Hepatocyte (in vitro differentiated cells): Measurements from ENCODE around the gene SMIM7. TPM values are rescaled to one million over a fixed set of nuclear protein-coding genes. Genes with fewer than 3 reads are reported as not detected.
"Not testable (repeated sequence)": the region's sequence is repeated elsewhere in the genome, so short reads cannot be mapped to it uniquely, and the experiment has no call there.

Experiments
- DNase-seq: peaks from one replicate; pipeline ENCODE4 v3.0.0-alpha.2; 2016; ENCODE audit warnings: low spot score
- H2AFZ ChIP-seq: fragments of 200-600 bp; sonication (generic); 2 replicates; pipeline ENCODE4 v1.6.0; 2016; ENCODE audit warnings: antibody characterized with exemption, mild to moderate bottlenecking
- H3K27ac ChIP-seq: fragments of 200-600 bp; sonication (generic); 2 replicates; pipeline ENCODE4 v1.5.1; 2016; ENCODE audit warnings: mild to moderate bottlenecking
- H3K27me3 ChIP-seq: fragments of 200-600 bp; sonication (generic); 2 replicates; pipeline ENCODE4 v1.6.1; 2016
- H3K36me3 ChIP-seq: fragments of 200-600 bp; sonication (generic); replicated peaks from 2 replicates; pipeline ENCODE4 v1.5.1; 2016; ENCODE audit warnings: low read depth; ENCODE audit not compliant: insufficient read depth
- H3K4me1 ChIP-seq: fragments of 200-600 bp; sonication (generic); 2 replicates; pipeline ENCODE4 v1.5.1; 2016; ENCODE audit warnings: mild to moderate bottlenecking, moderate library complexity; ENCODE audit not compliant: insufficient read depth
- H3K4me2 ChIP-seq: fragments of 200-600 bp; sonication (generic); 2 replicates; pipeline ENCODE4 v1.6.0; 2016
- H3K4me3 ChIP-seq: fragments of 200-600 bp; sonication (generic); 2 replicates; pipeline ENCODE4 v1.5.1; 2016; ENCODE audit warnings: mild to moderate bottlenecking
- H3K79me2 ChIP-seq: fragments of 200-600 bp; sonication (generic); 2 replicates; pipeline ENCODE4 v1.6.0; 2017; ENCODE audit warnings: mild to moderate bottlenecking
- H3K9me2 ChIP-seq: fragments of 200-600 bp; sonication (generic); replicated peaks from 2 replicates; pipeline ENCODE4 v1.6.0; 2017; ENCODE audit warnings: mild to moderate bottlenecking; ENCODE audit not compliant: insufficient read depth
- H3K9me3 ChIP-seq: fragments of 200-600 bp; sonication (generic); 2 replicates; pipeline ENCODE4 v1.5.1; 2016; ENCODE audit warnings: low read depth, mild to moderate bottlenecking
- H4K20me1 ChIP-seq: fragments of 200-600 bp; sonication (generic); 2 replicates; pipeline ENCODE4 v1.6.0; 2016; ENCODE audit warnings: mild to moderate bottlenecking; ENCODE audit not compliant: insufficient read depth, poor library complexity, severe bottlenecking
- EZH2 ChIP-seq: fragments of 200-600 bp; sonication (generic); IDR thresholded peaks from 2 replicates; pipeline ENCODE4 v1.6.1; 2016; ENCODE audit warnings: antibody characterized with exemption, mild to moderate bottlenecking, borderline replicate concordance
- EZH2phosphoT487 ChIP-seq: fragments of 200-600 bp; sonication (generic); IDR thresholded peaks from one replicate; pipeline ENCODE4 v1.6.1; 2018; ENCODE audit warnings: antibody characterized with exemption, mild to moderate bottlenecking, low read depth, moderate library complexity; ENCODE audit not compliant: unreplicated experiment, severe bottlenecking
- WGBS: methylation state at CpG from one replicate; pipeline ENCODE4 v1.1.6; 2016; ENCODE audit warnings: low lambda C conversion rate; ENCODE audit errors: missing lambda C conversion rate; 5-methylcytosine and 5-hydroxymethylcytosine counted together
- polyA plus RNA-seq: library from polyadenylated mRNA; unstranded; fragments of >200 nt; fragmentation: Nextera tagmentation; extraction: Ambion mirVana; gene quantifications from 2 replicates; pipeline ENCODE4 v1.2.1, GENCODE V29; 2016
- total RNA-seq: library from RNA; depleted of rRNA; stranded (reverse); fragments of >200 nt; gene quantifications from 2 replicates; pipeline ENCODE4 v1.2.3, GENCODE V29; 2014
- TF ChIP-seq, protein P1 (sequence below): fragments of 200-600 bp; sonication (generic); IDR thresholded peaks from 2 replicates; pipeline ENCODE4 v1.5.1; 2016; ENCODE audit warnings: antibody characterized with exemption, mild to moderate bottlenecking; ENCODE audit not compliant: poor library complexity

SMIM7 gene
- total and polyA plus RNA-seq, 2 experiments from 2014 or later = 99.2 to 141 TPM

DNA sequence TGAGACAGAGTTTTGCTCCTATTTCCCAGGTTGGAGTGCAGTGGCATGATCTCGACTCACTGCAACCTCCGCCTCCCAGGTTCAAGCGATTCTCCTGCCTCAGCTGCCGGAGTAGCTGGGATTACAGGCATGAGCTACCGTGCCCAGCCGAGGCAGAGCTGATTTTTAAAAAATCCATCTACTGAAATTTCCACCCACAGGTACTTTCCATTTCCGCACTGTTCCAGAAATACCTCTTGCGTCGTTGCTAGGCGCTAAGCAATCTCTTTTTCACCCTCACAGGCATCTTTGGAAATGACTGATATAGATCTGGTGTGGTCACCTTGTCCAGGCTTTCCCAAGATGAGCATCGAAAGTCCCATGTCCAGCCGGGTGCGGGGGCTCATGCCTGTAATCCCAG is 10.3 kb upstream of the SMIM7 start:
- Histone ChIP-seq H3K9me3 (no peaks in the 10 kb centered on the region), H3K27ac (no peak overlapping the region), H3K4me1 (no peaks in the 10 kb centered on the region), H3K9me2 (no peaks in the 10 kb centered on the region), H3K27me3 (no peaks in the 10 kb centered on the region), H3K4me3 (no peak overlapping the region), H3K4me2 (no peak overlapping the region), H3K36me3 (no peaks in the 10 kb centered on the region), H2AFZ (no peak overlapping the region), H4K20me1 (no peaks in the 10 kb centered on the region), H3K79me2 (peaks cover 3% of the 10 kb centered on the region)
- no peak for DNase-seq
- no peak for TF ChIP-seq EZH2
- TF ChIP-seq, protein P1, sequence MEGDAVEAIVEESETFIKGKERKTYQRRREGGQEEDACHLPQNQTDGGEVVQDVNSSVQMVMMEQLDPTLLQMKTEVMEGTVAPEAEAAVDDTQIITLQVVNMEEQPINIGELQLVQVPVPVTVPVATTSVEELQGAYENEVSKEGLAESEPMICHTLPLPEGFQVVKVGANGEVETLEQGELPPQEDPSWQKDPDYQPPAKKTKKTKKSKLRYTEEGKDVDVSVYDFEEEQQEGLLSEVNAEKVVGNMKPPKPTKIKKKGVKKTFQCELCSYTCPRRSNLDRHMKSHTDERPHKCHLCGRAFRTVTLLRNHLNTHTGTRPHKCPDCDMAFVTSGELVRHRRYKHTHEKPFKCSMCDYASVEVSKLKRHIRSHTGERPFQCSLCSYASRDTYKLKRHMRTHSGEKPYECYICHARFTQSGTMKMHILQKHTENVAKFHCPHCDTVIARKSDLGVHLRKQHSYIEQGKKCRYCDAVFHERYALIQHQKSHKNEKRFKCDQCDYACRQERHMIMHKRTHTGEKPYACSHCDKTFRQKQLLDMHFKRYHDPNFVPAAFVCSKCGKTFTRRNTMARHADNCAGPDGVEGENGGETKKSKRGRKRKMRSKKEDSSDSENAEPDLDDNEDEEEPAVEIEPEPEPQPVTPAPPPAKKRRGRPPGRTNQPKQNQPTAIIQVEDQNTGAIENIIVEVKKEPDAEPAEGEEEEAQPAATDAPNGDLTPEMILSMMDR = no peak
- over 99% methylated on average over 13 of the region's 13 CpGs for WGBS

DNA sequence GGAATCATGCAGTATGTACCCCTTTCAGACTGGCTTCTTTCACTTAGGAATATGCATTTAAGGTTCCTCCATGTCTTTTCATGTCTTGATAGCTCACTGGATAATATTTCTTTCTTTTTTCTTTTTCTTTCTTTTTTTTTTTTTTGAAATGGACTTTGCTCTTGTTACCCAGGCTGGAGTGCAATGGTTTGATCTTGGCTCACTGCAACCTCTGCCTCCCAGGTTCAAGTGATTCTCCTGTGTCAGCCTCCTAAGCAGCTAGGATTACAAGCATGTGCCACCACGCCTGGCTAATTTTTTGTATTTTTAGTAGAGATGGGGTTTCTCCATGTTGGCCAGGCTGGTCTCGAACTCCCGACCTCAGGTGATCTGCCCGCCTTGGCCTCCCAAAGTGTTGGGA is 8.8 kb upstream of the SMIM7 start:
- not testable (repeated sequence) for H3K4me2 ChIP-seq, H3K4me3 ChIP-seq, H3K27me3 ChIP-seq, H3K9me2 ChIP-seq, H3K27ac ChIP-seq, H3K79me2 ChIP-seq, H2AFZ ChIP-seq, H3K36me3 ChIP-seq, H3K9me3 ChIP-seq, DNase-seq, H3K4me1 ChIP-seq, H4K20me1 ChIP-seq
- 96% methylated on average over 4 of the region's 4 CpGs for WGBS

DNA sequence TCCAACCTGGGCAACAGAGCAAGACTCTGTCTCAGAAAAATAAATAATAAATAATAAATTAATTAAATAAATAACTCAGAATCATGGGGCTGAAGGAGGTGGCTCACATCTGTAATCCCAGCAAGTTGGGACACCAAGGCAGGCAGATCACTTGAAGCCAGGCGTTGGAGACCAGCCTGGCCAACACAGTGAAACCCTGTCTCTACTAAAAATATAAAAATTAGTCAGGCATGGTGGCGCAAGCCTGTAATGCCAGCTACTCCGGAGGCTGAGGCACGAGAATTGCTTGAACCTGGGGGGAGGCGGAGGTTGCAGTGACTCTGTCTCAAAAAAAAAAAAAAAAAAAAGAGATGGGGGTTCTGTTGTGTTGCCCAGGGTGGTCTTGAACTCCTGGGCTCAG is 8.2 kb upstream of the SMIM7 start:
- no peak overlapping the region for H3K4me3 ChIP-seq
- DNase-seq = no peak
- no peak overlapping the region for H2AFZ ChIP-seq
- 95% methylated on average over 5 of the region's 5 CpGs for WGBS
- H4K20me1 ChIP-seq = no peaks in the 10 kb centered on the region
- no peak overlapping the region for H3K27ac ChIP-seq
- H3K79me2 ChIP-seq = peaks cover 5% of the 10 kb centered on the region
- no peaks in the 10 kb centered on the region for H3K4me1 ChIP-seq
- no peaks in the 10 kb centered on the region for H3K36me3 ChIP-seq
- H3K9me3 ChIP-seq = no peaks in the 10 kb centered on the region
- H3K27me3 ChIP-seq = no peaks in the 10 kb centered on the region
- TF ChIP-seq, protein P1 = no peak
- TF ChIP-seq EZH2phosphoT487 = no peak
- no peak overlapping the region for H3K4me2 ChIP-seq
- no peaks in the 10 kb centered on the region for H3K9me2 ChIP-seq

DNA sequence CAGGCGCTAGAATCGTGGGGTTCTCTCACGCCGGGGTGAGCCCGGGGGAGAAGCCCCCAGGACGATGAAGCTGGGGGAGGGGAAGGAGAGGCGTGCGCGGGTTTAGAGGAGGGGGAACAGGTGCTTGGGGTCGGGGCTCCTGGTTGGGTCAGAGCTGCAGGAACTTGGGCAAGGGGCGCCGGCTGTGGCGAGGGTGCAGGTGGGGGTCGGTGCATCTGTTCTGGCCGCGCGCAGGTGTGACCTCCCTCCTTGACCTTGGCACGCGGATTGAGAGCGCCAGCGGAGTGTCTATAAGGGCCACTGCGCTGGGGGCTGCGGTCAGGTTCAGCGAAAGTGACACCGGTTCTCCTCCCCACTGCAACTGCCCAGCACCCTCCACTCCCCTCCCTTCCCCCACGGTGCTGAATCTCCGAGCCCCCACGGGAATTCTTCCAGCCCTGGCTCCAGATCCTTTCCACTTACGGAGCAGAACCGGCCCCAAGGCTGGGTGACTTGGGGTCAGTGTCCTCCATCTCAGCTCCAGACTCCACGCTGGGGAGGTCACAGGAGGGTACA is 1.6 kb upstream of the SMIM7 start:
- Histone ChIP-seq H3K4me2 (peak overlapping the region; percentile 89), H2AFZ (peak overlapping the region; percentile 92), H3K9me3 (no peaks in the 10 kb centered on the region), H3K27me3 (no peaks in the 10 kb centered on the region), H3K4me3 (peak overlapping the region; percentile 80), H3K4me1 (peaks cover 10% of the 10 kb centered on the region), H4K20me1 (peaks cover 26% of the 10 kb centered on the region), H3K36me3 (no peaks in the 10 kb centered on the region), H3K79me2 (peaks cover 36% of the 10 kb centered on the region), H3K9me2 (no peaks in the 10 kb centered on the region), H3K27ac (no peak overlapping the region)
- peak; percentile 24 for DNase-seq
- TF ChIP-seq EZH2phosphoT487 (no peak), EZH2 (no peak)
- TF ChIP-seq, protein P1 = no peak
- WGBS = 6% methylated on average over 9 of the region's 31 CpGs
